K562 (cell line): ENCODE data around the gene IRF2BP2. TPM values are rescaled to one million over a fixed set of nuclear protein-coding genes. Genes with fewer than 3 reads are reported as not detected.

Experiments used
- ATF3 ChIP-seq, 2 experiments: fragments of 450-650 bp in 1 of 2; sonication (generic) in 1 of 2; formaldehyde crosslinking in 1 of 2; IDR thresholded peaks in 1 of 2; conservative IDR thresholded peaks in 1 of 2; 2 replicates each; pipeline versions ENCODE4 v1.6.1 to v1.8.1; 2016 to 2023; ENCODE audit warnings: mild to moderate bottlenecking in 2 of 2, moderate library complexity in 2 of 2, inconsistent platforms in 1 of 2, missing genetic modification reagents in 1 of 2
- CAMTA2 ChIP-seq: fragments of 250-450 bp; sonication (Bioruptor Pico); conservative IDR thresholded peaks from 2 replicates; pipeline ENCODE4 v1.5.1; 2022
- CBFA2T2 ChIP-seq: fragments of 450-650 bp; conservative IDR thresholded peaks from 2 replicates; pipeline ENCODE4 v1.6.1; 2017; ENCODE audit warnings: mild to moderate bottlenecking
- CBX1 ChIP-seq: sonication (generic); IDR thresholded peaks from 2 replicates; pipeline ENCODE4 v1.6.1; 2016; ENCODE audit warnings: antibody characterized with exemption, low read depth, mild to moderate bottlenecking
- CBX5 ChIP-seq: IDR thresholded peaks from 2 replicates; pipeline ENCODE4 v1.6.1; 2014; ENCODE audit warnings: low read depth, borderline replicate concordance
- CREM ChIP-seq: IDR thresholded peaks from 2 replicates; pipeline ENCODE4 v1.6.1; 2014; ENCODE audit warnings: antibody characterized with exemption, low read depth
- EZH2 ChIP-seq: IDR thresholded peaks from 2 replicates; pipeline ENCODE4 v1.6.1; 2012; ENCODE audit warnings: low read depth, mild to moderate bottlenecking, inconsistent platforms, low read length, borderline replicate concordance
- FOS ChIP-seq: IDR thresholded peaks from 3 replicates; pipeline ENCODE4 v1.6.1; 2011; ENCODE audit not compliant: insufficient read length; ENCODE audit errors: extremely low read depth
- GABPA ChIP-seq: fragments of 200-800 bp; sonication (Bioruptor generic); conservative IDR thresholded peaks from 2 replicates; pipeline ENCODE4 v1.6.1; 2016; ENCODE audit warnings: low read depth, missing genetic modification characterization, missing compliant biosample characterization
- HDAC2 ChIP-seq: fragments of 450-650 bp; IDR thresholded peaks from 2 replicates; pipeline ENCODE4 v1.6.1; 2016; ENCODE audit warnings: mild to moderate bottlenecking
- KAT7 ChIP-seq: sonication (generic); formaldehyde crosslinking; IDR thresholded peaks from 2 replicates; pipeline ENCODE4 v1.8.0; 2022; ENCODE audit warnings: missing genetic modification reagents, mild to moderate bottlenecking, borderline replicate concordance
- KLF16 ChIP-seq: IDR thresholded peaks from 2 replicates; pipeline ENCODE4 v1.6.1; 2016; ENCODE audit warnings: antibody characterized with exemption
- MAFK ChIP-seq: IDR thresholded peaks from 2 replicates; pipeline ENCODE4 v1.6.1; 2011; ENCODE audit warnings: low read length, improper control_type of control experiment
- RBFOX2 ChIP-seq: fragments of 200-400 bp; formaldehyde crosslinking; IDR thresholded peaks from 2 replicates; pipeline ENCODE4 v1.6.1; 2017; ENCODE audit warnings: low read depth, mild to moderate bottlenecking, low read length, moderate library complexity
- SAFB ChIP-seq: fragments of 200-400 bp; formaldehyde crosslinking; IDR thresholded peaks from 2 replicates; pipeline ENCODE4 v1.6.1; 2017; ENCODE audit warnings: low read depth, low read length, borderline replicate concordance
- SMARCA4 ChIP-seq: fragments of 450-650 bp; IDR thresholded peaks from 2 replicates; pipeline ENCODE4 v1.6.1; 2016
- ZKSCAN1 ChIP-seq: fragments of 150-350 bp; IDR thresholded peaks from 2 replicates; pipeline ENCODE4 v1.6.1; 2016; ENCODE audit warnings: low read depth, low read length
- ZNF24 ChIP-seq: fragments of 450-650 bp; IDR thresholded peaks from 2 replicates; pipeline ENCODE4 v1.6.1; 2016
- ZNF316 ChIP-seq: fragments of 450-650 bp; IDR thresholded peaks from 2 replicates; pipeline ENCODE4 v1.6.1; 2016
- ZSCAN32 ChIP-seq: fragments of 450-650 bp; formaldehyde crosslinking; IDR thresholded peaks from 2 replicates; pipeline ENCODE4 v1.4.0; 2020; ENCODE audit warnings: mild to moderate bottlenecking, moderate library complexity
- polyA plus RNA-seq, 8 experiments: library from polyadenylated mRNA; depleted of rRNA in 4 of 8; stranded (reverse) in 5 of 8; unstranded in 3 of 8; fragments of >200 nt; fragmentation: Nextera tagmentation in 2 of 8; fragmentation: Illumina TruSeq in 1 of 8; extraction: Ambion mirVana in 2 of 8; extraction: Trizol in 1 of 8; gene quantifications; 2 replicates each; pipeline versions ENCODE4 v1.2.1 to v1.2.3, GENCODE V29; 2011 to 2014; ENCODE audit warnings: inconsistent platforms in 1 of 8, missing spikeins in 1 of 8
- total RNA-seq, 7 experiments: library from RNA; depleted of rRNA in 6 of 7; stranded (reverse); fragments of >200 nt in 6 of 7; fragmentation: Illumina TruSeq in 2 of 7; extraction: Trizol in 2 of 7; gene quantifications; 2 replicates each; pipeline versions ENCODE4 v1.2.1 to v1.2.3, GENCODE V29; 2011 to 2021; ENCODE audit warnings: low replicate concordance in 1 of 7

Gene IRF2BP2
- total and polyA plus RNA-seq, 9 of the 15 experiments (the other 6 are each of a cell fraction or from before 2014, with no cell fraction given), result 7.7 to 68.6 (median 22.1) TPM

- peak; percentile 68 for TF ChIP-seq ATF3 (IDR thresholded peaks at IDR 0.05)
- TF ChIP-seq ATF3 (CRISPR knock-in tag; conservative IDR thresholded peaks at IDR 0.05), result no peak
- TF ChIP-seq ZSCAN32 (CRISPR knock-in tag), result no peak
- TF ChIP-seq ZNF24, result peak; percentile 26; the same call in 1 of the 2 replicates
- TF ChIP-seq CAMTA2, result no peak
- peak; percentile 48; the same call in 1 of the 2 replicates for TF ChIP-seq ZNF316
- no peak for TF ChIP-seq SMARCA4
- peak; percentile 74; the same call in 1 of the 2 replicates for TF ChIP-seq CBX5
- TF ChIP-seq CREM, result no peak
- TF ChIP-seq KLF16, result no peak
- no peak for TF ChIP-seq FOS
- TF ChIP-seq GABPA (tag), result no peak
- peak; percentile 80; the same call in 1 of the 2 replicates for TF ChIP-seq CBX1
- no peak for TF ChIP-seq RBFOX2
- no peak for TF ChIP-seq MAFK
- TF ChIP-seq SAFB, result no peak
- TF ChIP-seq ZKSCAN1, result no peak
- no peak for TF ChIP-seq EZH2
- no peak for TF ChIP-seq CBFA2T2
- peak; percentile 89 for TF ChIP-seq HDAC2
- no peak for TF ChIP-seq KAT7 (CRISPR knock-in tag)
Measured at GRCh38 chr1:234645964-234646363, 36.0 kb upstream of the IRF2BP2 start (continued).
